ENCODE measurements around the gene RPRM. TPM values are rescaled to one million over a fixed set of nuclear protein-coding genes. Genes with fewer than 3 reads are reported as not detected.

RPRM gene
- total and polyA plus RNA-seq, 2 of the 13 experiments (the other 11 are each of a cell fraction or from before 2014, with no cell fraction given), result not detected

- TF ChIP-seq NCOA2 (CRISPR knock-in tag; IDR thresholded peaks at IDR 0.05), result no peak
- TF ChIP-seq ZNF670 (CRISPR knock-in tag; IDR thresholded peaks at IDR 0.05; ENCODE audit: borderline replicate concordance), result 0 out of 2 replicates have a peak, but pooled peaks have one; percentile 29
- TF ChIP-seq HMGXB3 (CRISPR knock-in tag; IDR thresholded peaks at IDR 0.05; ENCODE audit: borderline replicate concordance), result peak; percentile 80; the same call in 1 of the 2 replicates
- TF ChIP-seq ZNF660 (CRISPR knock-in tag; IDR thresholded peaks at IDR 0.05; ENCODE audit: borderline replicate concordance, low read depth), result no peak
- peak; percentile 46; the same call in 1 of the 2 replicates for TF ChIP-seq ZFX (CRISPR knock-in tag; IDR thresholded peaks at IDR 0.05; ENCODE audit: low read depth)
- TF ChIP-seq RBFOX2 (IDR thresholded peaks at IDR 0.05; ENCODE audit: low read depth, low read length), result no peak
- TF ChIP-seq BCL6 (CRISPR knock-in tag; IDR thresholded peaks at IDR 0.05), result no peak
- TF ChIP-seq ZNF207 (IDR thresholded peaks at IDR 0.05; ENCODE audit: borderline replicate concordance), result no peak
- TF ChIP-seq, protein P1, sequence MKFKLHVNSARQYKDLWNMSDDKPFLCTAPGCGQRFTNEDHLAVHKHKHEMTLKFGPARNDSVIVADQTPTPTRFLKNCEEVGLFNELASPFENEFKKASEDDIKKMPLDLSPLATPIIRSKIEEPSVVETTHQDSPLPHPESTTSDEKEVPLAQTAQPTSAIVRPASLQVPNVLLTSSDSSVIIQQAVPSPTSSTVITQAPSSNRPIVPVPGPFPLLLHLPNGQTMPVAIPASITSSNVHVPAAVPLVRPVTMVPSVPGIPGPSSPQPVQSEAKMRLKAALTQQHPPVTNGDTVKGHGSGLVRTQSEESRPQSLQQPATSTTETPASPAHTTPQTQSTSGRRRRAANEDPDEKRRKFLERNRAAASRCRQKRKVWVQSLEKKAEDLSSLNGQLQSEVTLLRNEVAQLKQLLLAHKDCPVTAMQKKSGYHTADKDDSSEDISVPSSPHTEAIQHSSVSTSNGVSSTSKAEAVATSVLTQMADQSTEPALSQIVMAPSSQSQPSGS (CRISPR knock-in tag; IDR thresholded peaks at IDR 0.05), result peak; percentile 13; the same call in 1 of the 2 replicates
- TF ChIP-seq CENPT (CRISPR knock-in tag; IDR thresholded peaks at IDR 0.05; ENCODE audit: low read depth), result no peak; the same call in 1 of the 2 replicates
- TF ChIP-seq, protein P2, sequence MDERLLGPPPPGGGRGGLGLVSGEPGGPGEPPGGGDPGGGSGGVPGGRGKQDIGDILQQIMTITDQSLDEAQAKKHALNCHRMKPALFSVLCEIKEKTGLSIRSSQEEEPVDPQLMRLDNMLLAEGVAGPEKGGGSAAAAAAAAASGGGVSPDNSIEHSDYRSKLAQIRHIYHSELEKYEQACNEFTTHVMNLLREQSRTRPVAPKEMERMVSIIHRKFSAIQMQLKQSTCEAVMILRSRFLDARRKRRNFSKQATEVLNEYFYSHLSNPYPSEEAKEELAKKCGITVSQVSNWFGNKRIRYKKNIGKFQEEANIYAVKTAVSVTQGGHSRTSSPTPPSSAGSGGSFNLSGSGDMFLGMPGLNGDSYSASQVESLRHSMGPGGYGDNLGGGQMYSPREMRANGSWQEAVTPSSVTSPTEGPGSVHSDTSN (CRISPR knock-in tag; IDR thresholded peaks at IDR 0.05), result no peak
- TF ChIP-seq, protein P3, sequence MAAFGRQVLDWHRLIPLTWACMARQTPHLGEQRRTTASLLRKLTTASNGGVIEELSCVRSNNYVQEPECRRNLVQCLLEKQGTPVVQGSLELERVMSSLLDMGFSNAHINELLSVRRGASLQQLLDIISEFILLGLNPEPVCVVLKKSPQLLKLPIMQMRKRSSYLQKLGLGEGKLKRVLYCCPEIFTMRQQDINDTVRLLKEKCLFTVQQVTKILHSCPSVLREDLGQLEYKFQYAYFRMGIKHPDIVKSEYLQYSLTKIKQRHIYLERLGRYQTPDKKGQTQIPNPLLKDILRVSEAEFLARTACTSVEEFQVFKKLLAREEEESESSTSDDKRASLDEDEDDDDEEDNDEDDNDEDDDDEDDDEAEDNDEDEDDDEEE (CRISPR knock-in tag; IDR thresholded peaks at IDR 0.05), result peak; percentile 72; the same call in 1 of the 2 replicates
- TF ChIP-seq ZFP62 (CRISPR knock-in tag; IDR thresholded peaks at IDR 0.05), result no peak
- TF ChIP-seq, protein P4, sequence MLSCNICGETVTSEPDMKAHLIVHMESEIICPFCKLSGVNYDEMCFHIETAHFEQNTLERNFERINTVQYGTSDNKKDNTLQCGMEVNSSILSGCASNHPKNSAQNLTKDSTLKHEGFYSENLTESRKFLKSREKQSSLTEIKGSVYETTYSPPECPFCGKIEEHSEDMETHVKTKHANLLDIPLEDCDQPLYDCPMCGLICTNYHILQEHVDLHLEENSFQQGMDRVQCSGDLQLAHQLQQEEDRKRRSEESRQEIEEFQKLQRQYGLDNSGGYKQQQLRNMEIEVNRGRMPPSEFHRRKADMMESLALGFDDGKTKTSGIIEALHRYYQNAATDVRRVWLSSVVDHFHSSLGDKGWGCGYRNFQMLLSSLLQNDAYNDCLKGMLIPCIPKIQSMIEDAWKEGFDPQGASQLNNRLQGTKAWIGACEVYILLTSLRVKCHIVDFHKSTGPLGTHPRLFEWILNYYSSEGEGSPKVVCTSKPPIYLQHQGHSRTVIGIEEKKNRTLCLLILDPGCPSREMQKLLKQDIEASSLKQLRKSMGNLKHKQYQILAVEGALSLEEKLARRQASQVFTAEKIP (CRISPR knock-in tag; IDR thresholded peaks at IDR 0.05; ENCODE audit: borderline replicate concordance), result no peak
Observed at GRCh38 chr2:153478289-153479261, at the start of gene RPRM (continued).

All from HepG2 (cell line).